GM12875 (cell line): ENCODE results near the gene TWSG1.
"Not testable (repeated sequence)": the region's sequence is repeated elsewhere in the genome, so short reads cannot be mapped to it uniquely, and the experiment has no call there.

Experiments
- H3K4me3 ChIP-seq: one replicate; pipeline ENCODE4 v1.5.1; 2011; ENCODE audit warnings: low read depth, low read length, control low read depth
- TF ChIP-seq, protein P1 (sequence below): IDR thresholded peaks from 2 replicates; pipeline ENCODE4 v1.5.1; 2011; ENCODE audit warnings: low read depth, mild to moderate bottlenecking, control low read depth, inconsistent platforms, low read length, moderate library complexity, borderline replicate concordance; ENCODE audit not compliant: insufficient read depth

TWSG1 gene

GRCh38 chr18:9421901-9422327 is 87.3 kb downstream of the TWSG1 start:
- no peak overlapping the region for H3K4me3 ChIP-seq
- TF ChIP-seq, protein P1, sequence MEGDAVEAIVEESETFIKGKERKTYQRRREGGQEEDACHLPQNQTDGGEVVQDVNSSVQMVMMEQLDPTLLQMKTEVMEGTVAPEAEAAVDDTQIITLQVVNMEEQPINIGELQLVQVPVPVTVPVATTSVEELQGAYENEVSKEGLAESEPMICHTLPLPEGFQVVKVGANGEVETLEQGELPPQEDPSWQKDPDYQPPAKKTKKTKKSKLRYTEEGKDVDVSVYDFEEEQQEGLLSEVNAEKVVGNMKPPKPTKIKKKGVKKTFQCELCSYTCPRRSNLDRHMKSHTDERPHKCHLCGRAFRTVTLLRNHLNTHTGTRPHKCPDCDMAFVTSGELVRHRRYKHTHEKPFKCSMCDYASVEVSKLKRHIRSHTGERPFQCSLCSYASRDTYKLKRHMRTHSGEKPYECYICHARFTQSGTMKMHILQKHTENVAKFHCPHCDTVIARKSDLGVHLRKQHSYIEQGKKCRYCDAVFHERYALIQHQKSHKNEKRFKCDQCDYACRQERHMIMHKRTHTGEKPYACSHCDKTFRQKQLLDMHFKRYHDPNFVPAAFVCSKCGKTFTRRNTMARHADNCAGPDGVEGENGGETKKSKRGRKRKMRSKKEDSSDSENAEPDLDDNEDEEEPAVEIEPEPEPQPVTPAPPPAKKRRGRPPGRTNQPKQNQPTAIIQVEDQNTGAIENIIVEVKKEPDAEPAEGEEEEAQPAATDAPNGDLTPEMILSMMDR: no peak

DNA sequence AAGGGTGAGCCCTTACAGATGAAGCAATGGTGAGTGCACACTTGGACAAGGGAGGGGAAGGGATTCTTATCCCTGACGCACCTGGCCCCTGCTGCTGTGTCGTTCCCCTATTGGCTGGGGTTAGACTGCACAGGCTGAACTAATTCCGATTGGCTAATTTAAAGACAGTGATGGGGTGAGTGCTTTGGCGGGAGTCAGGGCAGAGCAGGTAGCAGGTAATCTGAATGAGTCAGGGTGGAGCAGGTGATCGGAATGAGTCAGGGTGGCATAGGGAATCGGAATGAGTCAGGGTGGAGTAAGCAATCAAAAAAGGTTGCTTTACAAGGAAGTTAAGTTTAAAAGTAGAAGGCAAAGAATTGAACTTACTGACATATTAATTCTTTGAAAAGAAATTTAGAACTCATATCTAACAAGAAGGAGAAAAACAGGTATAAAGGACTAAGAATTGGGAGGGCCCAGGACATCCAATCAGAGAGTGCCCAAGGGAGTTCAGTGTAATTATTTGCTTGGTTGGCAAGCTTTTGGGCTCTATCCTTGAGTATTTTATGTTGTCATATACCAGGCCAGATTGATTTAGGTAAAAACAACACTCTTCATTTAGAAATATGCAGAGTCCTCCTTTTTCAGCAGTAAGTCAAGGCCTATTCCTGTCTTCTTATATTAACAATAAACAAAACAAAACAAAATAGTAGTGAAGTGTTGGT is 88.4 kb downstream of the TWSG1 start:
- no peak overlapping the region for H3K4me3 ChIP-seq
- TF ChIP-seq, protein P1: no peak

- H3K4me3 ChIP-seq: not testable (repeated sequence)
Observed at GRCh38 chr18:9423648-9424047, 89.1 kb downstream of the TWSG1 start.

- not testable (repeated sequence) for H3K4me3 ChIP-seq
Observed at GRCh38 chr18:9424235-9424634, 89.7 kb downstream of the TWSG1 start.

DNA sequence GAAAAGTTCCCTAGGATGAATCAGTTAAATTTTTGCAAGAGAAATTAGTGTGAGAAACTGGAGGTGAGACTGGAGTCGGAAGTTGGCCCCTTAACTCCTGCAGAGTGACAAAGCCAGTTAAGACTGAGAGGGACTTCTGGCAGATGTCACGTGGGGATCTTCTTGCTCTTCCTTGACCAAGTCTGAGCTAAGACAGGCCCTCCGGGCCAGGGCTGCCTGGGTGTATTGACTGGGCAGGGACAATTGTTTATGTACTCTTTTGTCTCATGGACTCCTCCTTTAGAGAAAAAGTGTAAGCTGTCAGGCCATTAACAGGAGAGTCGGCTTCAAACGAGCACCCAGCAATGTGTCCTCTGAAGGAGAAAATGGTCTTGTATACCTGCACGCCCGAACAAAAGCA is 92.2 kb downstream of the TWSG1 start:
- H3K4me3 ChIP-seq: no peak overlapping the region
- TF ChIP-seq, protein P1: no peak

- TF ChIP-seq, protein P1: no peak
- H3K4me3 ChIP-seq: no peak overlapping the region
Observed at GRCh38 chr18:9428301-9428706, 93.7 kb downstream of the TWSG1 start.

DNA sequence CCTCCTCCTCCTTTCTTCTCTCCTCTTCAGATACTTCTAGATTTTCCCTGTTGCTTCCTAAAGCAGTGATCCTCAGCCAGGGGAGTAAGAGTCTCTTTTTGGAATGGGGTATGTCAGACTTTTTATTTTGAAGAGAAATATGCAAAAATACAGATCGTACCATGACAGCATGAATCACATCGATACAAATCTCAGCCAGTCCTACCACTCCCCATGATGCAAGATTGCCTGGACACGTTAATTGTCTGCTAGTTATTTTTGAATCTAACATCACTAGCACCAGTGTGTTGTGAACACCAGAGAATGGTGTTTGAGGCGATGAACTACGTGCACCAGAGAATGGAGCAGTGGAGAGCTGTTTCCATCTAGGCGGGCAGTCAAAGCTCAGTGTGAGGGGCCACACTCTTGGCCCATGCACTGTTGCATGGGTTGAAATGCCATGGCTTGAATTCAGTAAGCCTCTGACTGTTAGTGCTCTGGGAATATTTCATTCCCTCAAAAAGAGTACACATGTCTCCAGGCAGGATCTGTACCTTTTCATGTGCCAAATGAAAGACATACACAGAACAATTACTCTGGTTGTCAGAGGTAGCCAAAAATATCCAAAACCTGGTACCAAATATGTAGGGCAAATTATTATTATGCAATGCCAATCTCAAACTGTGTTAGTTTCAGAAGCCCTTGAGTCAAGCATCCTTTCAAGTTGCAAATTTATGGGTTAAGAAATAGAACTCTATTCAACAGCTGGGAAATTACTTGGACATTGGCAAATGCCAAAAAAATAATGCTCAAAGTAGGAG is 94.5 kb downstream of the TWSG1 start:
- no peak overlapping the region for H3K4me3 ChIP-seq
- TF ChIP-seq, protein P1: no peak

GRCh38 chr18:9429662-9429993 is 95.1 kb downstream of the TWSG1 start:
- no peak overlapping the region for H3K4me3 ChIP-seq
- TF ChIP-seq, protein P1: no peak

- not testable (repeated sequence) for H3K4me3 ChIP-seq
Observed at GRCh38 chr18:9430315-9430714, 95.7 kb downstream of the TWSG1 start.
